ENCODE results near the gene NUP98. TPM values are rescaled to one million over a fixed set of nuclear protein-coding genes. Genes with fewer than 3 reads are reported as not detected.

NUP98 gene
- 10 to 100 TPM; 72.7 to 78.6 TPM for total RNA-seq
- polyA plus RNA-seq = 10 to 100 TPM; 16.3 to 17.9 TPM
- long read RNA-seq, donor 1, transcript NUP98-209 (3 exons, 687 nt) = major isoform, 5 of 43 reads
- long read RNA-seq, donor 1, partial matches to known transcripts = 28 of 43 reads
- long read RNA-seq, donor 1, other reads (novel, unspliced or antisense) = 7 of 43 reads
- long read RNA-seq, donor 2, partial matches to known transcripts = 12 of 23 reads
- long read RNA-seq, donor 2, other reads (novel, unspliced or antisense) = 8 of 23 reads

DNA sequence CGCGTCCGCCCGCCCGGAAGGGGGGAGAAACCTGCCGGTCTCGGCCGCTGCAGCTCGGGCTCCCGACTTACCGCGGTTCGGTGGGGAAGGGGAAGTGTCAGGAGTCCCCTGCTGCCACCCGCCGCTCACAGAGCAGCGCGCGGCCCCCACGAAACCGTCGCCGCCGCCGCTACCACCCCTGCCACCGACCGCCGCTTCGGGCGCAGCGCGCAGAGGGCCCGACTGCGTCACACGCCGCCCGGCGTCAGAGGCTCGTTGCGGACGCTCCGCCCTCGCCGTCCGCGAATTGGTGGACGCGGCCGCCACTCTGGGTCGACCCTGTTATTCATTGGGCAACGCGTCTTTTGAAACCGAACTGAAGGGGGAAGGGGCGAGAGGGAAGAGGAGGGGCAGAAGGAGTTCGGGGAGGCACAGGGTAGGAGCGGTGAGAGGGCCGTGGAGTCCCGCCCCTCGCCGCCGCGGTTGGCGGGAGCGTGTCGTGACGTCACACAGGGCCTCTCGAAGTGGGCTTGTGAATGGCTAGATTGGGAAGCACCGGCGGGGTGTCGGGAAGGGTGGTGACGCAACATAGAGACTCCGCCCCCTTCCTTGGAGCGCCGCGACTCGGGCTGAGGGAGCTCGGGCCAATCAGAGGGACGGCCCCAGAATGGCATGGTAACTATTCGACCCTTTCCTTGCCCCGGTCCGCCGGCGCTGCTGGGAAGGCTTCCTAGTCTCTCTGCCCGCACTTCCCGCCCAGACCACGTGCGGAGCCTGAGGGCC, at the start of gene NUP98:
Gene NUP98, minus strand, starts transcription at position 226 of the 762 bp plus-strand sequence. CDS start 15,437 bp downstream, outside the sequence.
- intact Hi-C loops (cut with DNase I) = loop anchor here (2.0 kb wide), 1 partner anchor 43 kb away; the partner anchor contains the start of gene RHOG (in 2 of the 2)
- DNase-seq (peak; percentile 100), ATAC-seq (ENCODE audit: low FRiP score) (peak; percentile 98)
- H3K36me3 ChIP-seq (ENCODE audit: control insufficient read depth in 1 of 2, insufficient read depth in 2 of 2, low read length in 1 of 2) = peaks cover 0 to 1% of the 10 kb centered on the region in 2 donors
- peak within 1 kb of the TSS; percentile 92 to 93 for H3K4me3 ChIP-seq (ENCODE audit: low read length in 2 of 2)
- H3K9me3 ChIP-seq (ENCODE audit: control insufficient read depth, low read length) = no peaks in the 10 kb centered on the region
- WGBS, 2 donors = 0% methylated on average over 66 to 86 of the region's 86 CpGs
- H3K27me3 ChIP-seq (ENCODE audit: control insufficient read depth in 1 of 2, insufficient read depth in 2 of 2, low read length in 1 of 2) = no peaks in the 10 kb centered on the region
- H3K27ac ChIP-seq (ENCODE audit: low read depth in 1 of 2, low read length in 2 of 2) = peak within 1 kb of the TSS; percentile 64 to 95
- H3K4me1 ChIP-seq (ENCODE audit: control insufficient read depth in 1 of 2, insufficient read depth in 2 of 2, low read length in 2 of 2) = no peaks in the 10 kb centered on the region

GRCh38 chr11:3845670-3846069, 48.3 kb upstream of the NUP98 start:
- Histone ChIP-seq H3K27ac (ENCODE audit: low read depth in 1 of 2, low read length in 2 of 2) (no peak overlapping the region), H3K36me3 (ENCODE audit: control insufficient read depth in 1 of 2, insufficient read depth in 2 of 2, low read length in 1 of 2) (no peaks in the 10 kb centered on the region), H3K4me3 (ENCODE audit: low read length in 2 of 2) (no peak overlapping the region), H3K9me3 (ENCODE audit: control insufficient read depth, low read length) (no peaks in the 10 kb centered on the region), H3K27me3 (ENCODE audit: control insufficient read depth in 1 of 2, insufficient read depth in 2 of 2, low read length in 1 of 2) (no peaks in the 10 kb centered on the region), H3K4me1 (ENCODE audit: control insufficient read depth in 1 of 2, insufficient read depth in 2 of 2, low read length in 2 of 2) (no peaks in the 10 kb centered on the region)
- 89 to 91% methylated on average over 3 of the region's 3 CpGs for WGBS, 2 donors
- DNase-seq (no peak), ATAC-seq (ENCODE audit: low FRiP score) (no peak)
- intact Hi-C loops (cut with DNase I) = no loop called here

DNA sequence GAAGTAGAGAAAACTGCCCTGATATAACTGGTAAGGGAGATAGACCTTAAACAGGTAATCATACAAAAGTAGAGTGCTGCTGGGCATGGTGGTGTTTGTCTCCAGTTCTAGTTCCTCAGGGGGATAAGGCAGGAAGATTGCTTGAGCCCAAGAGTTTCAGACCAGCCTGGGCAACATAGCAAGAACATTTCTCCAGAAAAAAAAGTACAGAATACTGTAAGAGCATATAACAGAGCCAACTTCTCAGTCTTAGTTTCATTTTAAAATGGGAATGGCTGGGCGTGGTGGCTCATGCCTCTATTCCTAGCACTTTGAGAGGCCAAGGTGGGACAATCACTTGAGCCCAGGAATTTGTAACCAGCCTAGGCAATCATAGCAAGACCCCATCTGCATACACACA, 47.9 kb upstream of the NUP98 start:
- H3K36me3 ChIP-seq (ENCODE audit: control insufficient read depth in 1 of 2, insufficient read depth in 2 of 2, low read length in 1 of 2) = no peaks in the 10 kb centered on the region
- no peaks in the 10 kb centered on the region for H3K27me3 ChIP-seq (ENCODE audit: control insufficient read depth in 1 of 2, insufficient read depth in 2 of 2, low read length in 1 of 2)
- 90 to 92% methylated on average over 1 of the region's 1 CpG for WGBS, 2 donors
- no peak for DNase-seq
- H3K4me3 ChIP-seq (ENCODE audit: low read length in 2 of 2) = no peak overlapping the region
- H3K9me3 ChIP-seq (ENCODE audit: control insufficient read depth, low read length) = no peaks in the 10 kb centered on the region
- no peaks in the 10 kb centered on the region for H3K4me1 ChIP-seq (ENCODE audit: control insufficient read depth in 1 of 2, insufficient read depth in 2 of 2, low read length in 2 of 2)
- intact Hi-C loops (cut with DNase I) = no loop called here
- no peak overlapping the region for H3K27ac ChIP-seq (ENCODE audit: low read depth in 1 of 2, low read length in 2 of 2)
- ATAC-seq (ENCODE audit: low FRiP score) = no peak

- DNase-seq = no peak
- H3K4me1 ChIP-seq (ENCODE audit: control insufficient read depth in 1 of 2, insufficient read depth in 2 of 2, low read length in 2 of 2) = no peaks in the 10 kb centered on the region
- ATAC-seq (ENCODE audit: low FRiP score) = no peak
- H3K27ac ChIP-seq (ENCODE audit: low read depth in 1 of 2, low read length in 2 of 2) = no peak overlapping the region
- no peaks in the 10 kb centered on the region for H3K27me3 ChIP-seq (ENCODE audit: control insufficient read depth in 1 of 2, insufficient read depth in 2 of 2, low read length in 1 of 2)
- intact Hi-C loops (cut with DNase I) = no loop called here
- H3K36me3 ChIP-seq (ENCODE audit: control insufficient read depth in 1 of 2, insufficient read depth in 2 of 2, low read length in 1 of 2) = no peaks in the 10 kb centered on the region
- no peaks in the 10 kb centered on the region for H3K9me3 ChIP-seq (ENCODE audit: control insufficient read depth, low read length)
- H3K4me3 ChIP-seq (ENCODE audit: low read length in 2 of 2) = no peak overlapping the region
- WGBS, 2 donors = 85 to 94% methylated on average over 3 of the region's 3 CpGs
Measured at GRCh38 chr11:3843326-3843725, 46.0 kb upstream of the NUP98 start.

DNA sequence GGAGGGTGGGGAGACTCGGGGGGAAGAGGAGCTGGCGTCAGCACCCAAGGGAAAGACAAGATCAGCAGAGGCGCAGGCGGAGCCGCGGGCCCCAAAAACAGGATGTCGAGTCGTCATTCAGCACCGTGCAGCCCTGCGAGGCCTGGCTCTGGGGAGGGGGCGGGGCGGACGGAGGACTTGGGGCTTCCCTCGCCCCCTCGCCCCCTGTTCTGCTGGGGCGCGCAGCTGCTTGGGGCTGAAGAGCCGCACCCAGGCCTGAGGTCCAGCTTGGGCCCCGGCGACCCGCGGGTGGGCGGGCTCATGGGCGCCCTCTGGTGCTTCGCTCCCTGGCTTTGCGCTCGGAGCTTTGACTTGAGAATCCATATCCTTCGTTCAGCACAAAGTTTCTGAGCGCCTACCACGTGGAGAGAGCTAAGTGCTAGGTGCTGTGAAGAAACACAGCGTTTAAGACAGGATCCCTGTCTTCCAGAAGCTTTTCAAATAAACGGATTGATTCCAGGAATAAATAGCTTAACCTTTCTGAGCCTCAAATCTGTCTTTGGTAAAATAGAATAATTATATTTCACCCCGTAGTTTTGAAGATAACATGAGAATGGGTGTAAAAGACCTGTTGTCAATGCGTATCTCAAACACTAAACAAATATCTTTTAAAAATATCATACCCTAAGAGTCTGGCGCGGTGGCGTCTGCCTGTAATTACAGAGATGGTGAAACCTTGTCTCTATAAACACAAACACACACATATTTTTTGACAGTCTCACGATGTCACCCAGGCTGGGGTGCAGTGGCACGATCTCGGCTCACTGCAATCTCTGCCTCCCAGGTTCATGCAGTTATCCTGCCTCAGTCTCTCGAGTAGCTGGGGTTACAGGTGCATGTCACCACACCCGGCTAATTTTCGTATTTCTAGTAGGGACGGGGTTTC, 44.3 kb upstream of the NUP98 start:
- Histone ChIP-seq H3K4me1 (ENCODE audit: control insufficient read depth in 1 of 2, insufficient read depth in 2 of 2, low read length in 2 of 2) (no peaks in the 10 kb centered on the region), H3K36me3 (ENCODE audit: control insufficient read depth in 1 of 2, insufficient read depth in 2 of 2, low read length in 1 of 2) (no peaks in the 10 kb centered on the region), H3K27ac (ENCODE audit: low read depth in 1 of 2, low read length in 2 of 2) (peak overlapping the region; percentile 82 to 91), H3K27me3 (ENCODE audit: control insufficient read depth in 1 of 2, insufficient read depth in 2 of 2, low read length in 1 of 2) (no peaks in the 10 kb centered on the region), H3K9me3 (ENCODE audit: control insufficient read depth, low read length) (no peaks in the 10 kb centered on the region), H3K4me3 (ENCODE audit: low read length in 2 of 2) (peak overlapping the region; percentile 97 to 99)
- peak; percentile 91 for ATAC-seq (ENCODE audit: low FRiP score)
- WGBS, 2 donors = 23 to 30% methylated on average over 35 to 44 of the region's 44 CpGs
- intact Hi-C loops (cut with DNase I) = loop anchor here (2.0 kb wide), 1 partner anchor 45 kb away; the partner anchor contains the start of gene NUP98 (in 2 of the 2)
- DNase-seq = peak; percentile 92 to 95

GRCh38 chr11:3840870-3841425, 43.6 kb upstream of the NUP98 start, which contains the start of gene RHOG:
Gene RHOG (minus strand): TSS chr11:3840959. CDS start chr11:3828138, 12,821 bp downstream.
- peak within 1 kb of the TSS; percentile 82 to 91 for H3K27ac ChIP-seq (ENCODE audit: low read depth in 1 of 2, low read length in 2 of 2)
- intact Hi-C loops (cut with DNase I) = loop anchor here (2.0 kb wide), 1 partner anchor 44 kb away; the partner anchor contains the start of gene NUP98 (in 2 of the 2)
- H3K27me3 ChIP-seq (ENCODE audit: control insufficient read depth in 1 of 2, insufficient read depth in 2 of 2, low read length in 1 of 2) = no peaks in the 10 kb centered on the region
- H3K9me3 ChIP-seq (ENCODE audit: control insufficient read depth, low read length) = no peaks in the 10 kb centered on the region
- H3K4me3 ChIP-seq (ENCODE audit: low read length in 2 of 2) = peak within 1 kb of the TSS; percentile 97 to 99
- H3K4me1 ChIP-seq (ENCODE audit: control insufficient read depth in 1 of 2, insufficient read depth in 2 of 2, low read length in 2 of 2) = no peaks in the 10 kb centered on the region
- H3K36me3 ChIP-seq (ENCODE audit: control insufficient read depth in 1 of 2, insufficient read depth in 2 of 2, low read length in 1 of 2) = no peaks in the 10 kb centered on the region
- peak; percentile 93 to 94 for DNase-seq
- peak; percentile 93 for ATAC-seq (ENCODE audit: low FRiP score)
- WGBS, 2 donors = 0 to 1% methylated on average over 31 to 41 of the region's 42 CpGs

DNA sequence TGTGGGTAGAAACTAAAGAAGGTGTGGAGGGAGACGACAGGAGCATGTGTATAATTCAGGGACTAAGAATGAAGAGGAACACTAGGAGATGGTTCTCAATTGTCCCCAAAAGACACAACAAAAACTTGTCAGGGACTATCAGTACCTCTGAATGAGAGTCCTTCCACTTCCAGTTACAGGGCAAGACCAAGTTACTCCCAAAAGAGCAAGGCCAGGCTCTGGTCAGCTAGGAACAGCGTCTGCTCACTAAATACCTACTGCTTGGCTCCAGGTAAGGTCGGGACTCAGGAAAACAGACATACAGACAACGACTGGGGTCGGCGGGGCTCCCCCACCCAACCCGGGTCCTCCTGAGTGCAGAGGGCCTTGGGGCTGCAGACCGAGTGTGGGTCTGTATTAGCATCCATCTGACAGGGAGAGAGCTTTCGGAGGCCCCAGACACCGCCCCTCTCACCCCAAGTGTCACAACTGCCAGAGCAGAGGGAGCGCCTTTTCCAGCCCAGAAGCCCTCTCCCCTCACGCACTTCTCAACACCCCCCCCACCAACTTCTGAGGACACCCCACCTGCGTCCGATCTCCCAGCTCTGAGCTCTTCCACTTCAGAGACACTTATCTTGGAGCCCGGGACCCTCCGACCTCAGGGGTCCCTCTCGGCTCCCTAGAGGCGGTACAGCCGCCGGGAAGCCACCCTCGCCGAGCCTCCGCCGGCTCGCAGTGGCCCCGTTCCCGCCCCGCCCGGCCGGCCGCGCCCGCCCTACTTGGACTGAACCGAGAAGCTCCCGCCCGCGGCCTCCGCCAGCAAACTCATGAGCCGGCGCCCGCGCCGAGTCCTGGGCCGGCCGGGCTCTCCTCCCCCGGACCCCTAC, 42.9 kb upstream of the NUP98 start:
- peak; percentile 58 to 91 for DNase-seq

More for the DNA sequence above, 42.9 kb upstream of the NUP98 start:
- Histone ChIP-seq H3K9me3 (ENCODE audit: control insufficient read depth, low read length) (no peaks in the 10 kb centered on the region), H3K27me3 (ENCODE audit: control insufficient read depth in 1 of 2, insufficient read depth in 2 of 2, low read length in 1 of 2) (no peaks in the 10 kb centered on the region), H3K4me1 (ENCODE audit: control insufficient read depth in 1 of 2, insufficient read depth in 2 of 2, low read length in 2 of 2) (no peaks in the 10 kb centered on the region), H3K4me3 (ENCODE audit: low read length in 2 of 2) (peak overlapping the region; percentile 97 to 99), H3K36me3 (ENCODE audit: control insufficient read depth in 1 of 2, insufficient read depth in 2 of 2, low read length in 1 of 2) (no peaks in the 10 kb centered on the region), H3K27ac (ENCODE audit: low read depth in 1 of 2, low read length in 2 of 2) (peak overlapping the region; percentile 46 to 52)
- intact Hi-C loops (cut with DNase I) = loop anchor here (2.0 kb wide), 1 partner anchor 43 kb away; the partner anchor contains the start of gene NUP98 (in 2 of the 2)
- 2% methylated on average over 45 to 46 of the region's 46 CpGs for WGBS, 2 donors
- ATAC-seq (ENCODE audit: low FRiP score) = peak; percentile 37

All from aorta (tissue), 5 donors.